ENCODE data around the gene UTS2R.
"Not testable (repeated sequence)": the region's sequence is repeated elsewhere in the genome, so short reads cannot be mapped to it uniquely, and the experiment has no call there.

UTS2R gene

GRCh38 chr17:82377924-82378740 is 6.6 kb downstream of the UTS2R start:
- Histone ChIP-seq H3K27me3 (ENCODE audit: control insufficient read depth, insufficient read depth, low read length, poor library complexity, severe bottlenecking) (peaks cover 28% of the 10 kb centered on the region), H3K4me3 (ENCODE audit: insufficient read depth, low read depth, low read length) (no peak overlapping the region), H3K27ac (ENCODE audit: insufficient read depth, low read depth, low read length, poor library complexity, severe bottlenecking) (no peak overlapping the region), H3K36me3 (ENCODE audit: control insufficient read depth, insufficient read depth, low read length) (no peaks in the 10 kb centered on the region), H3K4me1 (ENCODE audit: control insufficient read depth, insufficient read depth, low read length) (no peaks in the 10 kb centered on the region), H3K9me3 (ENCODE audit: control insufficient read depth, low read length) (no peaks in the 10 kb centered on the region)
- 93 to 94% methylated on average over 31 of the region's 31 CpGs for WGBS, 2 experiments

- Histone ChIP-seq H3K27ac (ENCODE audit: insufficient read depth, low read depth, low read length, poor library complexity, severe bottlenecking) (no peak overlapping the region), H3K4me1 (ENCODE audit: control insufficient read depth, insufficient read depth, low read length) (no peaks in the 10 kb centered on the region), H3K36me3 (ENCODE audit: control insufficient read depth, insufficient read depth, low read length) (no peaks in the 10 kb centered on the region), H3K4me3 (ENCODE audit: insufficient read depth, low read depth, low read length) (no peak overlapping the region), H3K27me3 (ENCODE audit: control insufficient read depth, insufficient read depth, low read length, poor library complexity, severe bottlenecking) (peaks cover 23% of the 10 kb centered on the region), H3K9me3 (ENCODE audit: control insufficient read depth, low read length) (no peaks in the 10 kb centered on the region)
- WGBS, 2 experiments: 88 to 89% methylated on average over 10 of the region's 10 CpGs
Measured at GRCh38 chr17:82378741-82379021, 7.1 kb downstream of the UTS2R start.

- no peaks in the 10 kb centered on the region for H3K27me3 ChIP-seq (ENCODE audit: control insufficient read depth, insufficient read depth, low read length, poor library complexity, severe bottlenecking)
- H3K4me3 ChIP-seq (ENCODE audit: insufficient read depth, low read depth, low read length): no peak overlapping the region
- H3K36me3 ChIP-seq (ENCODE audit: control insufficient read depth, insufficient read depth, low read length): no peaks in the 10 kb centered on the region
- 89 to 90% methylated on average over 23 of the region's 23 CpGs for WGBS, 2 experiments
- H3K27ac ChIP-seq (ENCODE audit: insufficient read depth, low read depth, low read length, poor library complexity, severe bottlenecking): no peak overlapping the region
- H3K4me1 ChIP-seq (ENCODE audit: control insufficient read depth, insufficient read depth, low read length): peaks cover 7% of the 10 kb centered on the region
- H3K9me3 ChIP-seq (ENCODE audit: control insufficient read depth, low read length): no peaks in the 10 kb centered on the region
Measured at GRCh38 chr17:82380860-82381702, 9.5 kb downstream of the UTS2R start.

- H3K36me3 ChIP-seq (ENCODE audit: control insufficient read depth, insufficient read depth, low read length); H3K27ac ChIP-seq (ENCODE audit: insufficient read depth, low read depth, low read length, poor library complexity, severe bottlenecking); H3K4me3 ChIP-seq (ENCODE audit: insufficient read depth, low read depth, low read length); H3K27me3 ChIP-seq (ENCODE audit: control insufficient read depth, insufficient read depth, low read length, poor library complexity, severe bottlenecking); H3K9me3 ChIP-seq (ENCODE audit: control insufficient read depth, low read length): not testable (repeated sequence)
- H3K4me1 ChIP-seq (ENCODE audit: control insufficient read depth, insufficient read depth, low read length): peaks cover 12% of the 10 kb centered on the region
- 92 to 93% methylated on average over 10 of the region's 10 CpGs for WGBS, 2 experiments
Measured at GRCh38 chr17:82381703-82382009, 10.1 kb downstream of the UTS2R start.

- WGBS, 2 experiments: 91 to 94% methylated on average over 21 of the region's 21 CpGs
Measured at GRCh38 chr17:82382220-82382932, 10.8 kb downstream of the UTS2R start.

GRCh38 chr17:82382933-82383255 is 11.3 kb downstream of the UTS2R start:
- Histone ChIP-seq H3K4me1 (ENCODE audit: control insufficient read depth, insufficient read depth, low read length) (peaks cover 14% of the 10 kb centered on the region), H3K27me3 (ENCODE audit: control insufficient read depth, insufficient read depth, low read length, poor library complexity, severe bottlenecking) (no peaks in the 10 kb centered on the region), H3K36me3 (ENCODE audit: control insufficient read depth, insufficient read depth, low read length) (no peaks in the 10 kb centered on the region), H3K4me3 (ENCODE audit: insufficient read depth, low read depth, low read length) (no peak overlapping the region), H3K9me3 (ENCODE audit: control insufficient read depth, low read length) (no peaks in the 10 kb centered on the region), H3K27ac (ENCODE audit: insufficient read depth, low read depth, low read length, poor library complexity, severe bottlenecking) (no peak overlapping the region)
- WGBS, 2 experiments: 90 to 92% methylated on average over 11 of the region's 11 CpGs

More at GRCh38 chr17:82382220-82382932, 10.8 kb downstream of the UTS2R start:
- H3K36me3 ChIP-seq (ENCODE audit: control insufficient read depth, insufficient read depth, low read length); H3K9me3 ChIP-seq (ENCODE audit: control insufficient read depth, low read length); H3K4me3 ChIP-seq (ENCODE audit: insufficient read depth, low read depth, low read length); H3K27ac ChIP-seq (ENCODE audit: insufficient read depth, low read depth, low read length, poor library complexity, severe bottlenecking); H3K27me3 ChIP-seq (ENCODE audit: control insufficient read depth, insufficient read depth, low read length, poor library complexity, severe bottlenecking): not testable (repeated sequence)
- peaks cover 14% of the 10 kb centered on the region for H3K4me1 ChIP-seq (ENCODE audit: control insufficient read depth, insufficient read depth, low read length)

GRCh38 chr17:82383411-82383810 is 11.8 kb downstream of the UTS2R start:
- H3K27ac ChIP-seq (ENCODE audit: insufficient read depth, low read depth, low read length, poor library complexity, severe bottlenecking): no peak overlapping the region
- no peaks in the 10 kb centered on the region for H3K36me3 ChIP-seq (ENCODE audit: control insufficient read depth, insufficient read depth, low read length)
- no peaks in the 10 kb centered on the region for H3K9me3 ChIP-seq (ENCODE audit: control insufficient read depth, low read length)
- H3K27me3 ChIP-seq (ENCODE audit: control insufficient read depth, insufficient read depth, low read length, poor library complexity, severe bottlenecking): no peaks in the 10 kb centered on the region
- peaks cover 14% of the 10 kb centered on the region for H3K4me1 ChIP-seq (ENCODE audit: control insufficient read depth, insufficient read depth, low read length)
- 84 to 86% methylated on average over 17 of the region's 18 CpGs for WGBS, 2 experiments
- no peak overlapping the region for H3K4me3 ChIP-seq (ENCODE audit: insufficient read depth, low read depth, low read length)

GRCh38 chr17:82384051-82384729 is 12.6 kb downstream of the UTS2R start:
- H3K27ac ChIP-seq (ENCODE audit: insufficient read depth, low read depth, low read length, poor library complexity, severe bottlenecking): no peak overlapping the region
- no peaks in the 10 kb centered on the region for H3K27me3 ChIP-seq (ENCODE audit: control insufficient read depth, insufficient read depth, low read length, poor library complexity, severe bottlenecking)
- peaks cover 14% of the 10 kb centered on the region for H3K4me1 ChIP-seq (ENCODE audit: control insufficient read depth, insufficient read depth, low read length)
- H3K36me3 ChIP-seq (ENCODE audit: control insufficient read depth, insufficient read depth, low read length): no peaks in the 10 kb centered on the region
- no peaks in the 10 kb centered on the region for H3K9me3 ChIP-seq (ENCODE audit: control insufficient read depth, low read length)
- H3K4me3 ChIP-seq (ENCODE audit: insufficient read depth, low read depth, low read length): no peak overlapping the region
- 88 to 89% methylated on average over 22 of the region's 22 CpGs for WGBS, 2 experiments

GRCh38 chr17:82384730-82385481 is 13.3 kb downstream of the UTS2R start:
- no peaks in the 10 kb centered on the region for H3K36me3 ChIP-seq (ENCODE audit: control insufficient read depth, insufficient read depth, low read length)
- peaks cover 14% of the 10 kb centered on the region for H3K4me1 ChIP-seq (ENCODE audit: control insufficient read depth, insufficient read depth, low read length)
- H3K9me3 ChIP-seq (ENCODE audit: control insufficient read depth, low read length): no peaks in the 10 kb centered on the region
- no peak overlapping the region for H3K27ac ChIP-seq (ENCODE audit: insufficient read depth, low read depth, low read length, poor library complexity, severe bottlenecking)
- no peak overlapping the region for H3K4me3 ChIP-seq (ENCODE audit: insufficient read depth, low read depth, low read length)
- H3K27me3 ChIP-seq (ENCODE audit: control insufficient read depth, insufficient read depth, low read length, poor library complexity, severe bottlenecking): no peaks in the 10 kb centered on the region
- 79% methylated on average over 26 of the region's 26 CpGs for WGBS, 2 experiments

Data from ectodermal cell (in vitro differentiated cells).